ENCODE results near the gene ZNF236. TPM values are rescaled to one million over a fixed set of nuclear protein-coding genes. Genes with fewer than 3 reads are reported as not detected.

Gene ZNF236
- polyA plus RNA-seq, 1 donor from 2014 or later = 7.7 TPM

DNA sequence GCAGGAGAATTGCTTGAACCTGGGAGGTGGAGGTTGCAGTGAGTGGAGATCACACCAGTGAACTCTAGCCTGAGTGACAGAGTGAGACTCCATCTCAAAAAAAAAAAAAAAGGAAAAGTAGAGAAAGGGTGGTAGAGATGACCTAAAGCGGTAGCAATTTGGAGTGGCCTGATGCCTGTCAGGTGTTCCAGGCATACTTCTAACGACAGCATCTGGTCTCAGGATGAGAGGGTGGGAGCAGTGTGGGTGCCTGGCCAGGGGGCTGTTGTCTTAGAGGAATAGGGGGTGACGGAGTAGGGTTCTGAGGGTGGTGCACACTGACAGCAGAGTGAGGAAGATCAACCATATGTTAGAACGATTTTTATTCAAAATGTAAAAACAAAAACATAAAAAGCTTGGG, 21.8 kb downstream of the ZNF236 start:
- Histone ChIP-seq H3K4me2 (ENCODE audit: low read length) (no peak overlapping the region), H4K20me1 (ENCODE audit: insufficient read depth) (no peaks in the 10 kb centered on the region)
- TF ChIP-seq MXI1 (conservative IDR thresholded peaks at IDR 0.05; ENCODE audit: poor library complexity, severe bottlenecking) (no peak), EP300 (conservative IDR thresholded peaks at IDR 0.05; ENCODE audit: poor library complexity, severe bottlenecking) (no peak), EZH2 (IDR thresholded peaks at IDR 0.05; ENCODE audit: borderline replicate concordance, insufficient read depth, low read length, poor library complexity, severe bottlenecking) (no peak), POLR2AphosphoS5 (IDR thresholded peaks at IDR 0.05) (no peak), RAD21 (conservative IDR thresholded peaks at IDR 0.05) (no peak)
- TF ChIP-seq, protein P1, sequence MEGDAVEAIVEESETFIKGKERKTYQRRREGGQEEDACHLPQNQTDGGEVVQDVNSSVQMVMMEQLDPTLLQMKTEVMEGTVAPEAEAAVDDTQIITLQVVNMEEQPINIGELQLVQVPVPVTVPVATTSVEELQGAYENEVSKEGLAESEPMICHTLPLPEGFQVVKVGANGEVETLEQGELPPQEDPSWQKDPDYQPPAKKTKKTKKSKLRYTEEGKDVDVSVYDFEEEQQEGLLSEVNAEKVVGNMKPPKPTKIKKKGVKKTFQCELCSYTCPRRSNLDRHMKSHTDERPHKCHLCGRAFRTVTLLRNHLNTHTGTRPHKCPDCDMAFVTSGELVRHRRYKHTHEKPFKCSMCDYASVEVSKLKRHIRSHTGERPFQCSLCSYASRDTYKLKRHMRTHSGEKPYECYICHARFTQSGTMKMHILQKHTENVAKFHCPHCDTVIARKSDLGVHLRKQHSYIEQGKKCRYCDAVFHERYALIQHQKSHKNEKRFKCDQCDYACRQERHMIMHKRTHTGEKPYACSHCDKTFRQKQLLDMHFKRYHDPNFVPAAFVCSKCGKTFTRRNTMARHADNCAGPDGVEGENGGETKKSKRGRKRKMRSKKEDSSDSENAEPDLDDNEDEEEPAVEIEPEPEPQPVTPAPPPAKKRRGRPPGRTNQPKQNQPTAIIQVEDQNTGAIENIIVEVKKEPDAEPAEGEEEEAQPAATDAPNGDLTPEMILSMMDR (IDR thresholded peaks at IDR 0.05; ENCODE audit: poor library complexity, severe bottlenecking) = no peak

DNA sequence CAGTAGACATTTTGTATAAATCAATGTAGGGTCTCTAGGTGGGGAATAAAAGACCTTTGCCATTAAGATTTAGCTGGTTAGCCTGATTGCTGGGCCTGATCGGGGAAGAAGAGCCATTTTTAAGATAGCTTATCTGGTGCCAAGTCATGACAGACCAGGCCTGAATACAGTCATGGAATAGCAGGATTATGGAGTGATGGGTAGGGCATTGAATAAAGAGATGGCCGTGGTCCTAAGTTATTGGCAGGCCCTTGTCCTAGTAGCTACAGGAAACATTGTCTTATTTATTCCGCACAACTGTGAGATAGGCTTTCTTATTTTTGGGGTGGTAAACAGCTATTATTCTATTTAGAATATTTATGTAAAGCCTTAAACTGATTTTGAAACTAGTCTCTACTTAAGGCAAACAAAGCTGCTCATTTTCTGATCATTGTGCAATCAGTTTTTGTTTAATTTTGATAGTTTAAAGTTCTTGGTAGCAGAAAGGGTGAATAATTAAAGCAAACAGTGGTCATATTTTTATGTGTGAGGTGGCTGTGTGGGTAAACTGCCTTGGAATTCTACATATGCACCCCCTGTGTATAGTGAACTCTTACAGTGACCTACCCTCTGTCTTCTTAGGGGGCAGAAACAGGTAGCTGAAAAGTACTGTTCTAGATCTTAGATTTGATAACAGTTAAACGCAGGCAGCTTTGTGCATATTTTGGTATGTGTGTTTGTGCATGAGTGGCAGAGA, 22.6 kb downstream of the ZNF236 start:
- Histone ChIP-seq H3K79me2 (replicated peaks; ENCODE audit: insufficient read depth, low read length) (no peaks in the 10 kb centered on the region), H3F3A (ENCODE audit: insufficient read depth, low read length, poor library complexity, severe bottlenecking) (no peaks in the 10 kb centered on the region), H3K9me3 (ENCODE audit: low read length) (no peaks in the 10 kb centered on the region), H3K9me2 (ENCODE audit: insufficient read depth, low read length) (no peaks in the 10 kb centered on the region), H3K36me3 (ENCODE audit: insufficient read depth, low read length) (no peaks in the 10 kb centered on the region), H2AFZ (ENCODE audit: low read depth, low read length) (no peak overlapping the region), H3K4me2 (ENCODE audit: low read length) (no peak overlapping the region), H3K4me3 (ENCODE audit: low read length) (no peak overlapping the region), H3K27me3 (ENCODE audit: insufficient read depth, low read depth, low read length) (no peaks in the 10 kb centered on the region), H3K27ac (ENCODE audit: low read length) (no peak overlapping the region), H4K20me1 (ENCODE audit: insufficient read depth) (no peaks in the 10 kb centered on the region), H3K9ac (ENCODE audit: low read length) (no peak overlapping the region)
- TF ChIP-seq POLR2AphosphoS5 (IDR thresholded peaks at IDR 0.05) (no peak), RAD21 (conservative IDR thresholded peaks at IDR 0.05) (no peak), EZH2 (IDR thresholded peaks at IDR 0.05; ENCODE audit: borderline replicate concordance, insufficient read depth, low read length, poor library complexity, severe bottlenecking) (no peak), EP300 (conservative IDR thresholded peaks at IDR 0.05; ENCODE audit: poor library complexity, severe bottlenecking) (no peak), REST (IDR thresholded peaks at IDR 0.05; ENCODE audit: borderline replicate concordance) (no peak), TAF1 (IDR thresholded peaks at IDR 0.05; ENCODE audit: low read depth) (no peak), SMC3 (conservative IDR thresholded peaks at IDR 0.05; ENCODE audit: poor library complexity) (no peak), MXI1 (conservative IDR thresholded peaks at IDR 0.05; ENCODE audit: poor library complexity, severe bottlenecking) (no peak)
- TF ChIP-seq, protein P1 (IDR thresholded peaks at IDR 0.05; ENCODE audit: poor library complexity, severe bottlenecking) = no peak

More for the DNA sequence above, 21.8 kb downstream of the ZNF236 start:
- Histone ChIP-seq H3K9ac (ENCODE audit: low read length) (no peak overlapping the region), H3K79me2 (replicated peaks; ENCODE audit: insufficient read depth, low read length) (no peaks in the 10 kb centered on the region), H2AFZ (ENCODE audit: low read depth, low read length) (no peak overlapping the region), H3K9me2 (ENCODE audit: insufficient read depth, low read length) (no peaks in the 10 kb centered on the region), H3K4me3 (ENCODE audit: low read length) (no peak overlapping the region), H3K9me3 (ENCODE audit: low read length) (no peaks in the 10 kb centered on the region), H3K27me3 (ENCODE audit: insufficient read depth, low read depth, low read length) (no peaks in the 10 kb centered on the region), H3F3A (ENCODE audit: insufficient read depth, low read length, poor library complexity, severe bottlenecking) (no peaks in the 10 kb centered on the region), H3K36me3 (ENCODE audit: insufficient read depth, low read length) (no peaks in the 10 kb centered on the region), H3K27ac (ENCODE audit: low read length) (no peak overlapping the region)

Measured in neural cell (in vitro differentiated cells).